Pancreas (tissue), 10 donors: Measurements from ENCODE around the gene TMEM240. TPM values are rescaled to one million over a fixed set of nuclear protein-coding genes. Genes with fewer than 3 reads are reported as not detected.

Experiments
- ATAC-seq, 4 donors: fragments of 200-7000 bp; cut with Tn5 transposase; one replicate each; pipeline versions ENCODE4 v1.8.0 to v1.9.1; 2020; ENCODE audit warnings: mild to moderate bottlenecking in 4 of 4, moderate library complexity in 4 of 4
- DNase-seq, 6 donors: peaks; one replicate each; pipeline ENCODE4 v3.0.0-alpha.2; 2020
- FAIRE-seq: peaks from 2 replicates; lab custom pipeline; 2012; peaks lifted over from hg19 to GRCh38; lab: Jason Lieb, UNC
- H3K27ac ChIP-seq, 4 donors: fragments of 200-600 bp; sonication (generic); 1 replicate in 3 of 4; 2 replicates in 1 of 4; pipeline versions ENCODE4 v1.5.0 to v1.8.0; 2020
- H3K27me3 ChIP-seq, 4 donors: fragments of 200-600 bp; one replicate each; pipeline ENCODE4 v1.8.0; 2021
- H3K36me3 ChIP-seq, 3 donors: fragments of 200-600 bp; sonication (generic) in 1 of 3; one replicate each; pipeline versions ENCODE4 v1.5.0 to v1.8.0; 2020 to 2021
- H3K4me1 ChIP-seq, 3 donors: fragments of 200-600 bp; one replicate each; pipeline ENCODE4 v1.8.0; 2021
- H3K4me3 ChIP-seq, 4 donors: fragments of 200-600 bp; sonication (generic) in 2 of 4; one replicate each; pipeline versions ENCODE4 v1.5.0 to v1.8.0; 2020 to 2021
- H3K9me3 ChIP-seq, 4 donors: fragments of 200-600 bp; one replicate each; pipeline ENCODE4 v1.8.0; 2021
- WGBS, 2 donors: extraction: QIAGEN DNeasy Blood & Tissue Kit; methylation state at CpG; one replicate each; pipeline ENCODE4 v1.1.7; 2013; 5-methylcytosine and 5-hydroxymethylcytosine counted together
- intact Hi-C, 3 donors: fragments of 100-400 bp; cut with DNase I; formaldehyde crosslinking; loops; one replicate each; pipeline versions ENCODE4 v1.11.1 to v1.14.2; 2022
- polyA plus RNA-seq, 2 donors: library from polyadenylated mRNA; stranded (reverse); fragments of 200-250 nt; gene quantifications; one replicate each; pipeline ENCODE4 v1.2.3, GENCODE V29; 2013
- total RNA-seq, 6 donors: library from RNA; stranded (reverse); fragmentation: NEBNext Ultra II Directional in 4 of 6; extraction: Animal tissue kit (Norgen Biotek cat#: 25700) in 4 of 6; gene quantifications; one replicate each; pipeline versions ENCODE4 v1.2.1 to v1.2.4, GENCODE V29; 2021 to 2023
- TF ChIP-seq, protein P1 (sequence below), 4 donors: fragments of 200-600 bp; sonication (generic) in 3 of 4; IDR thresholded peaks; one replicate each; pipeline versions ENCODE4 v1.5.0 to v1.8.0; 2021; ENCODE audit warnings: antibody characterized with exemption in 4 of 4
- donor health status: healthy with polysubstance abuse.
- donor health status: DM: no; HTN: no; CAD: no; lungs with moderate emphysema.
- donor health status: DM: no; HTN: no; CAD: no.
- donor health status: control.
- donor health status: control.
- donor health status: Bipolar disorder and iron deficiency.
- donor health status: DM: yes; HTN: yes; CAD: no.
- donor health status: DM: no; HTN: no; CAD: no.
- donor health status: DM: no; HTN: no; CAD: no.
- donor health status: DM: yes; HTN: yes; CAD: no.

TMEM240 gene
- total and polyA plus RNA-seq, 8 donors = 0.22 to 3.6 (median 0.79) TPM; not detected in 1

- no peak for FAIRE-seq
- WGBS, 2 donors = 76% methylated on average over 10 of the region's 10 CpGs
- H3K27ac ChIP-seq = no peak overlapping the region
Observed at GRCh38 chr1:1567891-1568291, 27.5 kb upstream of the TMEM240 start.

GRCh38 chr1:1567152-1567875 lies 26.9 kb upstream of the TMEM240 start:
- H3K4me1 ChIP-seq = peaks cover 0 to 8% (median 0%) of the 10 kb centered on the region in 3 donors
- H3K36me3 ChIP-seq = peaks cover 0 to 20% (median 10%) of the 10 kb centered on the region in 3 donors
- intact Hi-C loops = no loop called here
- H3K4me3 ChIP-seq = no peak overlapping the region
- ATAC-seq = no peak
- H3K9me3 ChIP-seq = no peaks in the 10 kb centered on the region
- DNase-seq = no peak
- TF ChIP-seq, protein P1, sequence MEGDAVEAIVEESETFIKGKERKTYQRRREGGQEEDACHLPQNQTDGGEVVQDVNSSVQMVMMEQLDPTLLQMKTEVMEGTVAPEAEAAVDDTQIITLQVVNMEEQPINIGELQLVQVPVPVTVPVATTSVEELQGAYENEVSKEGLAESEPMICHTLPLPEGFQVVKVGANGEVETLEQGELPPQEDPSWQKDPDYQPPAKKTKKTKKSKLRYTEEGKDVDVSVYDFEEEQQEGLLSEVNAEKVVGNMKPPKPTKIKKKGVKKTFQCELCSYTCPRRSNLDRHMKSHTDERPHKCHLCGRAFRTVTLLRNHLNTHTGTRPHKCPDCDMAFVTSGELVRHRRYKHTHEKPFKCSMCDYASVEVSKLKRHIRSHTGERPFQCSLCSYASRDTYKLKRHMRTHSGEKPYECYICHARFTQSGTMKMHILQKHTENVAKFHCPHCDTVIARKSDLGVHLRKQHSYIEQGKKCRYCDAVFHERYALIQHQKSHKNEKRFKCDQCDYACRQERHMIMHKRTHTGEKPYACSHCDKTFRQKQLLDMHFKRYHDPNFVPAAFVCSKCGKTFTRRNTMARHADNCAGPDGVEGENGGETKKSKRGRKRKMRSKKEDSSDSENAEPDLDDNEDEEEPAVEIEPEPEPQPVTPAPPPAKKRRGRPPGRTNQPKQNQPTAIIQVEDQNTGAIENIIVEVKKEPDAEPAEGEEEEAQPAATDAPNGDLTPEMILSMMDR (IDR thresholded peaks at IDR 0.05) = no peak
- WGBS, 2 donors = 88 to 92% methylated on average over 31 of the region's 31 CpGs
- FAIRE-seq = no peak
- no peak overlapping the region for H3K27ac ChIP-seq
- H3K27me3 ChIP-seq = no peaks in the 10 kb centered on the region

More at GRCh38 chr1:1567891-1568291, 27.5 kb upstream of the TMEM240 start:
- H3K9me3 ChIP-seq = no peaks in the 10 kb centered on the region
- peaks cover 0 to 15% (median 10%) of the 10 kb centered on the region in 3 donors for H3K36me3 ChIP-seq
- ATAC-seq (no peak), DNase-seq (no peak)
- H3K4me1 ChIP-seq = peaks cover 0 to 9% (median 0%) of the 10 kb centered on the region in 3 donors
- intact Hi-C loops = no loop called here
- H3K4me3 ChIP-seq = no peak overlapping the region
- TF ChIP-seq, protein P1 (IDR thresholded peaks at IDR 0.05) = no peak
- H3K27me3 ChIP-seq = no peaks in the 10 kb centered on the region

- no peak for ATAC-seq
- peaks cover 0 to 7% (median 0%) of the 10 kb centered on the region in 3 donors for H3K4me1 ChIP-seq
- intact Hi-C loops = no loop called here
- H3K27me3 ChIP-seq = no peaks in the 10 kb centered on the region
- H3K4me3 ChIP-seq = no peak overlapping the region
- FAIRE-seq = no peak
- 92 to 93% methylated on average over 10 of the region's 10 CpGs for WGBS, 2 donors
- H3K36me3 ChIP-seq = peaks cover 0 to 20% (median 14%) of the 10 kb centered on the region in 3 donors
- H3K9me3 ChIP-seq = no peaks in the 10 kb centered on the region
- no peak overlapping the region for H3K27ac ChIP-seq
- DNase-seq = no peak
- TF ChIP-seq, protein P1 (IDR thresholded peaks at IDR 0.05) = no peak
Observed at GRCh38 chr1:1565340-1565739, 24.9 kb upstream of the TMEM240 start.

DNA sequence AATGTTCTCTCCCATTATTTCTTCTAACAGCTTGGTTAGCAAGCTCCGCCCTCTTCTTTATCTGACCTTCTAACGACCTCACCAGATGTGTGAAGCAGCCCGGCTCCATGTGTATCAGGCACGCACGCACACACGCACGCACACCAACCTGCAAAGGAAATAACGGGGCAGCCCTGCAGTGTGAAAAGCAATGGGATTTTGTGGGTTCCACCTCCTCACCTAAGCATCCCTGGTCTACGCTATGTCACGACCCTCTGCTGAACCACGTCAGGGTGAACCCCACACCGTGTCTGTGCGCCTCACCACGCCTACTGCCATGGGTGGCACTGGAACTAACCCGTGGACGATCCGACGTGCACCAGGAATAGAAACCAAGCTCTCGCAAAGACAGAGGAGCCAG lies 23.8 kb upstream of the TMEM240 start:
- Histone ChIP-seq H3K4me1 (no peaks in the 10 kb centered on the region), H3K4me3 (no peak overlapping the region), H3K36me3 (peaks cover 0 to 20% (median 14%) of the 10 kb centered on the region in 3 donors), H3K9me3 (no peaks in the 10 kb centered on the region), H3K27me3 (no peaks in the 10 kb centered on the region), H3K27ac (no peak overlapping the region)
- DNase-seq (no peak), ATAC-seq (no peak), FAIRE-seq (no peak)
- intact Hi-C loops = no loop called here
- 81 to 86% methylated on average over 19 of the region's 19 CpGs for WGBS, 2 donors
- TF ChIP-seq, protein P1 (IDR thresholded peaks at IDR 0.05) = no peak

- DNase-seq = no peak
- H3K27ac ChIP-seq = no peak overlapping the region
- H3K27me3 ChIP-seq = no peaks in the 10 kb centered on the region
- H3K36me3 ChIP-seq = peaks cover 0 to 20% (median 14%) of the 10 kb centered on the region in 3 donors
- intact Hi-C loops = no loop called here
- WGBS, 2 donors = 93 to 95% methylated on average over 12 of the region's 12 CpGs
- no peak for ATAC-seq
- TF ChIP-seq, protein P1 (IDR thresholded peaks at IDR 0.05) = no peak
- no peak overlapping the region for H3K4me3 ChIP-seq
- H3K4me1 ChIP-seq = no peaks in the 10 kb centered on the region
- FAIRE-seq = no peak
- H3K9me3 ChIP-seq = no peaks in the 10 kb centered on the region
Observed at GRCh38 chr1:1563688-1564087, 23.3 kb upstream of the TMEM240 start.
